ENCODE data around the gene TNFAIP1.
"Not testable (repeated sequence)": the region's sequence is repeated elsewhere in the genome, so short reads cannot be mapped to it uniquely, and the experiment has no call there.

Gene TNFAIP1

GRCh38 chr17:28335201-28335958 is at the start of gene TNFAIP1, which contains the start of gene IFT20:
TNFAIP1 (plus strand) TSS chr17:28335761; CDS start chr17:28339522, 3,761 bp downstream.
IFT20 (minus strand) TSS chr17:28335472; CDS start chr17:28331985, 3,487 bp downstream.
- Histone ChIP-seq H3K4me2 (ENCODE audit: low read length) (peak within 1 kb of the TSS; percentile 98), H3K36me3 (ENCODE audit: control insufficient read depth, insufficient read depth, low read length) (no peaks in the 10 kb centered on the region)
- TF ChIP-seq CTCF (IDR thresholded peaks at IDR 0.05), result peak; percentile 9

GRCh38 chr17:28285965-28286364 is 49.6 kb upstream of the TNFAIP1 start:
- no peaks in the 10 kb centered on the region for H3K27me3 ChIP-seq (ENCODE audit: control insufficient read depth, insufficient read depth, low read length)
- H3K27ac ChIP-seq, result no peak overlapping the region
- no peak overlapping the region for H3K4me2 ChIP-seq (ENCODE audit: low read length)
- no peaks in the 10 kb centered on the region for H3K79me2 ChIP-seq
- H2AFZ ChIP-seq, result no peak overlapping the region
- H3K36me3 ChIP-seq (ENCODE audit: control insufficient read depth, insufficient read depth, low read length), result no peaks in the 10 kb centered on the region
- H3K4me3 ChIP-seq (ENCODE audit: low read depth, low read length), result no peak overlapping the region
- no peak for TF ChIP-seq CTCF (IDR thresholded peaks at IDR 0.05)
- no peak overlapping the region for H3K9ac ChIP-seq
- H3K9me3 ChIP-seq (ENCODE audit: control insufficient read depth, low read length), result no peaks in the 10 kb centered on the region
- H3K4me1 ChIP-seq, result peaks cover 3% of the 10 kb centered on the region

More at GRCh38 chr17:28335201-28335958, at the start of gene TNFAIP1, which contains the start of gene IFT20:
- no peaks in the 10 kb centered on the region for H3K9me3 ChIP-seq (ENCODE audit: control insufficient read depth, low read length)
- peak within 1 kb of the TSS; percentile 41 for H3K9ac ChIP-seq
- no peaks in the 10 kb centered on the region for H3K4me1 ChIP-seq
- peak within 1 kb of the TSS; percentile 90 for H2AFZ ChIP-seq
- peak within 1 kb of the TSS; percentile 81 for H3K27ac ChIP-seq
- no peaks in the 10 kb centered on the region for H3K27me3 ChIP-seq (ENCODE audit: control insufficient read depth, insufficient read depth, low read length)
- peak within 1 kb of the TSS; percentile 97 for H3K4me3 ChIP-seq (ENCODE audit: low read depth, low read length)
- peaks cover 33% of the 10 kb centered on the region for H3K79me2 ChIP-seq

GRCh38 chr17:28290703-28291102 is 44.9 kb upstream of the TNFAIP1 start:
- H2AFZ ChIP-seq, result no peak overlapping the region
- H3K9ac ChIP-seq, result no peak overlapping the region
- no peaks in the 10 kb centered on the region for H3K36me3 ChIP-seq (ENCODE audit: control insufficient read depth, insufficient read depth, low read length)
- no peak overlapping the region for H3K4me2 ChIP-seq (ENCODE audit: low read length)
- H3K4me1 ChIP-seq, result no peaks in the 10 kb centered on the region
- H3K27me3 ChIP-seq (ENCODE audit: control insufficient read depth, insufficient read depth, low read length), result no peaks in the 10 kb centered on the region
- no peak for TF ChIP-seq CTCF (IDR thresholded peaks at IDR 0.05)
- H3K27ac ChIP-seq, result no peak overlapping the region
- H3K4me3 ChIP-seq (ENCODE audit: low read depth, low read length), result no peak overlapping the region
- H3K79me2 ChIP-seq, result no peaks in the 10 kb centered on the region
- H3K9me3 ChIP-seq (ENCODE audit: control insufficient read depth, low read length), result no peaks in the 10 kb centered on the region

GRCh38 chr17:28291780-28292330 is 43.7 kb upstream of the TNFAIP1 start:
- H3K4me2 ChIP-seq (ENCODE audit: low read length), result no peak overlapping the region
- no peaks in the 10 kb centered on the region for H3K36me3 ChIP-seq (ENCODE audit: control insufficient read depth, insufficient read depth, low read length)
- H3K9me3 ChIP-seq (ENCODE audit: control insufficient read depth, low read length), result no peaks in the 10 kb centered on the region
- H3K4me1 ChIP-seq, result no peaks in the 10 kb centered on the region
- H3K27me3 ChIP-seq (ENCODE audit: control insufficient read depth, insufficient read depth, low read length), result no peaks in the 10 kb centered on the region
- H3K79me2 ChIP-seq, result no peaks in the 10 kb centered on the region
- TF ChIP-seq CTCF (IDR thresholded peaks at IDR 0.05), result no peak
- H3K9ac ChIP-seq, result no peak overlapping the region
- H2AFZ ChIP-seq, result no peak overlapping the region
- no peak overlapping the region for H3K4me3 ChIP-seq (ENCODE audit: low read depth, low read length)
- H3K27ac ChIP-seq, result no peak overlapping the region

GRCh38 chr17:28292878-28293277 is 42.7 kb upstream of the TNFAIP1 start:
- not testable (repeated sequence) for H3K36me3 ChIP-seq (ENCODE audit: control insufficient read depth, insufficient read depth, low read length); H3K9me3 ChIP-seq (ENCODE audit: control insufficient read depth, low read length); H3K27ac ChIP-seq; H3K4me3 ChIP-seq (ENCODE audit: low read depth, low read length); H2AFZ ChIP-seq; H3K79me2 ChIP-seq; H3K4me2 ChIP-seq (ENCODE audit: low read length); H3K27me3 ChIP-seq (ENCODE audit: control insufficient read depth, insufficient read depth, low read length); H3K9ac ChIP-seq; H3K4me1 ChIP-seq
